Liver (tissue), 3 donors: ENCODE results near the gene NCK1.

Source experiments
- CTCF ChIP-seq: fragments of 150-350 bp; IDR thresholded peaks from 2 replicates; pipeline ENCODE4 v1.5.1; 2017; ENCODE audit warnings: improper control_type of control experiment, low read depth, low read length; ENCODE audit not compliant: missing input control
- EGR1 ChIP-seq, 2 donors: IDR thresholded peaks; 2 replicates each; pipeline ENCODE4 v1.6.1; 2016 to 2018; ENCODE audit warnings: antibody characterized with exemption in 2 of 2, low read depth in 2 of 2
- HNF4G ChIP-seq: IDR thresholded peaks from 2 replicates; pipeline ENCODE4 v1.6.1; 2016; ENCODE audit warnings: antibody characterized with exemption
- SP1 ChIP-seq: IDR thresholded peaks from 2 replicates; pipeline ENCODE4 v1.6.1; 2018; ENCODE audit warnings: antibody characterized with exemption, mild to moderate bottlenecking
- YY1 ChIP-seq: IDR thresholded peaks from 2 replicates; pipeline ENCODE4 v1.6.1; 2016; ENCODE audit warnings: antibody characterized with exemption, mild to moderate bottlenecking
- ZBTB33 ChIP-seq: IDR thresholded peaks from 2 replicates; pipeline ENCODE4 v1.6.1; 2016; ENCODE audit warnings: antibody characterized with exemption
- donor health status: healthy.
- donor health status: healthy.

GRCh38 chr3:136916223-136916622 is 54.2 kb downstream of the NCK1 start:
- TF ChIP-seq ZBTB33 (no peak), CTCF (no peak), EGR1 (IDR thresholded peaks at IDR 0.05; ENCODE audit: low read depth in 2 of 2) (no peak), HNF4G (no peak), SP1 (no peak), YY1 (no peak)
